Activated CD4-positive, alpha-beta T cell treated with anti-CD3 and anti-CD28 coated beads, Interleukin-2, Interleukin-4, amounts not matched to agents 100 ng/mL and 50 ng/mL, durations not matched to agents 16 hours and 8 hours (primary cell): ENCODE data around the gene DLG3.

ENCODE experiments used
- DNase-seq: peaks from one replicate; pipeline ENCODE4 v3.0.0-alpha.2; 2020; ENCODE audit warnings: low spot score

DLG3 gene

DNA sequence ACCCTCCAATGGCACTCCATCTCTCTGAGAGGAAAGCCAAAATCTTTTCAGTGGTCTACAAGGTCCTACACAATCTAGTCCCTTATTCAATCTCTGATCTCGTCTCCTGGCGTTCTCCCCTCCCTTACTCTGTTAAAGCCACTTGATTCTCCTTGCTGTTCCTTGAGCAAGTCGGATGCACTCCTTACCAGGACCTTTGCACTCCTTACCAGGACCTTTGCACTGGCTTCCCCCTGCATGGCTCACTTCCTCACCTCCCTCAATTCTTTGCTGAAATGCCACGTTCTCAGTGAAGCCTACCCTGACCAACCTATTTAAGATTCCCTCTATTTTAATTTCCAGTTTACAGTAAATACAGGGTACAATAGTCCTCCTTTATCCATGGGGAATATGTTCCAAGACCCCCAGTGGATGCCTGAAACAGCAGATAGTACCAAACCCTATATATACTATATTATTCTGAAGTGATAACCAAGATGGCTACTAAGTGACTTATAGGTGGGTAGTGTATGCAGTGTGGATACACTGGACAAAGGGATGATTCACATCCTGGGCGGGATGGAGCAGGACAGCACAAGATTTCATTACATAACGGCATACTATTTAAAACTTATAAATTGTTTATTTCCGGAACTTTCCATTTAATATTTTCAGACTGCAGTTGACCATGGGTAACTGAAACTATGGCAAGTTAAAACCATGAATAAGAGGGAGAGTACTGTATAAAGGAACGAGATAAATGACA, 6.5 kb upstream of the DLG3 start:
- no peak for DNase-seq

DNA sequence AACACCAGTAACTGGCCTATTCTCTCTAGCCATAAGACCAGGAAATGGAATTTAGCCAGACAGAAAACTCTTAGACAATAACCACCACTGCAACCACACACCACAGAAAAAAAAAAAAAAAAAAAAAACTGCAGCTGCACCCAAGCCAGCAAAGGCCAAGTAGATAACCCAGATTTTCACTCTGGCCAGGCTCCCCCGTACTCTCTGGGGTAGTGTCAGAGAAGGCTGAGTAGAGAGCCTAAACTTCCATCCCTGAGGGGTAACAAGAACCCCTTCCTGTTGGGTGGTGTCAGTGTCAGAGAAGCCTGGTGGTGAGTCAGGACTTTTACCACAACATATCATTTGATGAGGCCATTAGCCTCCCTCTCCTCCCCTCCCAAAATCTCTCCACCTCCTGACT, 5.6 kb upstream of the DLG3 start:
- no peak for DNase-seq

- DNase-seq = no peak
Measured at GRCh38 chrX:70442224-70442623, 2.4 kb upstream of the DLG3 start.

DNA sequence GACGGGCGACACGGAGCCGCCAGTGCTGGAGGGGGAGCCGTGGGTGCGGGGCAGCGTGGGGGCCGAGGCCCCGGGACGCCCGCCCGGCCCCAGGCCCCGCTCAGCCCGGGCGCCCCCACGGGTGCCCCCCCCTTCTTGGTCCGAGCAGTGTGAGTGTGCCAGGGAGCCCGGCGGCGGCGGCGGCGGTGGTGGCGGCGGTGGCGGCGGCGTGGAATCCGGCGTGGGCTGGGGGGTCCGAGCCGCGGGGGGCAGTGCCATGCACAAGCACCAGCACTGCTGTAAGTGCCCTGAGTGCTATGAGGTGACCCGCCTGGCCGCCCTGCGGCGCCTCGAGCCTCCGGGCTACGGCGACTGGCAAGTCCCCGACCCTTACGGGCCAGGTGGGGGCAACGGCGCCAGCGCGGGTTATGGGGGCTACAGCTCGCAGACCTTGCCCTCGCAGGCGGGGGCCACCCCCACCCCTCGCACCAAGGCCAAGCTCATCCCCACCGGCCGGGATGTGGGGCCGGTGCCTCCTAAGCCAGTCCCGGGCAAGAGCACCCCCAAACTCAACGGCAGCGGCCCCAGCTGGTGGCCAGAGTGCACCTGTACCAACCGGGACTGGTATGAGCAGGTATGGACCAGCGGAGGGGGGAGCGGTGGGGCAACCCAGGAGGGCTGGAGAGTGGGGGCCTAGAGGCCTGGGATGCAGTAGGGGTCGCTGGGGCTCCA, 466 bp downstream of the DLG3 start:
- no peak for DNase-seq

DNA sequence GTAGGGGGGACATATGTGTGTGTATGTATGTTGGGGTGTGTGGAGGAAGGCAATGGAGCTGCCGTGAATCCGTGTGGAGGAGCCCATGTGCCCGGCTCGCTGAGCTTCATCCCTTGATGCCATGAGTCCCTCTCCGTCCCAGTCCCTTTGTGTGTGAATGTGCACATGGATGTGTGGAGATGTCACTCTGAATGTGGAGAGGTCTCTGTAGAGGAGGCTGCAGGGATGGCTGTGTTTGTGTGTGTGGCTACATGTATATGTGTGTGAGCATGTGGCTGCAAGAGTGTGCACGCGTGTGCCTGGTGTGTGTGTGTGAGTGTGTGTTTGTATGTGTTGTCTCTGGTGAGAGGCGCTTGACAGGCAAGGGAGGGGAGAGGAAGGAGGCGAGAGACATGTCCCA, 1.3 kb downstream of the DLG3 start:
- DNase-seq = no peak

DNA sequence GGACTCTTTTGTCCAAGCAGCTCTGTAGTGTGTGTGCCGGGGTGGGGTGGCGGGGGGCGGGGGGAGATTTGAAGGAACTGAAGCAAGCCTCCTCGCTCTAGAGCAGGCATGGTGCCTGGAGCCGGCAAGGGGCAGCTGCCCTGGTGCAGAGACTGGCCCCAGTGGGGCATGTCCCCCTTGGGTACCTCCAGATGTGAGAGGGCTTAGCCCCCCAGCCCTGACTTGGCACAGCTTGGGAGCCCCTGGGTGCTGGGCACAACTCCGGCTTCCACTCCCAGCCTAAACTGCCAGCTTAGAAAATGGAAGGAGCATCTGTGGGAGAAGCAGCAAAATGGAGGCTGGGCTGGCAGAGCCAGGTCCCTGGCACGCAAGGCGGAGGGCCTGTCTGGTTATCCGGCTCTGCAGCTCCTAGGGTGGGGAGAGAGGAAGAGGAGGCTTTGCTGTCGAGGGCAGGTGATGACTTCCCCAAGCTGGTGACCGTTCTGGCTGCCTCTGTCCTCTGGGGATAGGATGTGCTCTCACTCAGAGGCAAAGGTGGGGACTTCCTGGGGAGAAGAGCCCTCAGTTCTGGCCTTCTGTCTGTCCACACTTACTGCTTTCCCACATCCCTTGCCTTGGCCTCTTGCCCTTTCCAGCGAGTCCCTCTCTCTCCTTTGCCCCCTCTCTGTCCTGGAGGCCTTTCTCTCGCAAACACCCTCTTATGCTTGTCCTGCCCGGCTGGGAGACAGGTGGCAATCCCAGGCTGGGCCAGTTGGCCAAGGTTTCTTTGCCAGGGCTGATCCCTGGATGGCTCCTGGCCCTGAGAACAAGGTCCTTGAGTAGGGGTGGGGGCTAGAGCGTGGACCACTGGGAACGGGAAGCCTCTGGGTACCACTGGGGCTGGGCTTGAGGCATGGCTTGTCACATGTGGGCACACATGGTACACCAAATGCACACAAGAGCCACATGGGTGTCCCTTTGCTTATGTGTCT, 2.0 kb downstream of the DLG3 start:
- DNase-seq = no peak

- no peak for DNase-seq
Measured at GRCh38 chrX:70449457-70449966, 4.9 kb downstream of the DLG3 start.

DNA sequence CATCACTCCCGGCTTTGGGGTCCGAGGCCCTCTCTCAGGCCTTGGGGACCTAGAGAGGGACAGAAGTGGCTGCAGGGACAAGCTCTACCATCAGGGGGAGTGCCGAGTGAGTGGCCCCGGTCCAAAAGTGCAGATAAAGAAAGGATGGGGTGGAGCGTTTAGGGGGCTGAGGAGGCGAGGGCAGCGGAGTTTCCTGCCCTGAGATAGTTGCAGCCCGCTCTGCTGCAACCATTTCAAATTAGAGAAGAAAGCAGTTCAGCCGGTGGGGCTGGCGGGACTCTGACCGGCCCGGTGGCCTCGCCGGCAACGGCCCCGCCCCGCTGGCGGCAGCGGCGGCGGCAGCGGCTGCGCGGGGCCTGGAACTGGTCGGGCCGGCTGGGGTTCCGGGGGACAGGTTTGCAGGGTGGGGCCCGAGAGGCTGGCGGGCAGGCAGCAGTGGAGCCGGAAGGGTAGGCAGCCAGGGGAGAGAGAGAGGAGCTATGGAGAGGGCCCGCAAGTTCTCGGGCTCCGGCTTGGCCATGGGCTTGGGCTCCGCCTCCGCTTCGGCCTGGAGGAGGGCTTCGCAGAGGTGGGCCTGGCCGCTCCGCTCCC, 7.6 kb downstream of the DLG3 start:
- DNase-seq = peak; percentile 50

GRCh38 chrX:70453024-70453618, 8.5 kb downstream of the DLG3 start:
- no peak for DNase-seq

DNA sequence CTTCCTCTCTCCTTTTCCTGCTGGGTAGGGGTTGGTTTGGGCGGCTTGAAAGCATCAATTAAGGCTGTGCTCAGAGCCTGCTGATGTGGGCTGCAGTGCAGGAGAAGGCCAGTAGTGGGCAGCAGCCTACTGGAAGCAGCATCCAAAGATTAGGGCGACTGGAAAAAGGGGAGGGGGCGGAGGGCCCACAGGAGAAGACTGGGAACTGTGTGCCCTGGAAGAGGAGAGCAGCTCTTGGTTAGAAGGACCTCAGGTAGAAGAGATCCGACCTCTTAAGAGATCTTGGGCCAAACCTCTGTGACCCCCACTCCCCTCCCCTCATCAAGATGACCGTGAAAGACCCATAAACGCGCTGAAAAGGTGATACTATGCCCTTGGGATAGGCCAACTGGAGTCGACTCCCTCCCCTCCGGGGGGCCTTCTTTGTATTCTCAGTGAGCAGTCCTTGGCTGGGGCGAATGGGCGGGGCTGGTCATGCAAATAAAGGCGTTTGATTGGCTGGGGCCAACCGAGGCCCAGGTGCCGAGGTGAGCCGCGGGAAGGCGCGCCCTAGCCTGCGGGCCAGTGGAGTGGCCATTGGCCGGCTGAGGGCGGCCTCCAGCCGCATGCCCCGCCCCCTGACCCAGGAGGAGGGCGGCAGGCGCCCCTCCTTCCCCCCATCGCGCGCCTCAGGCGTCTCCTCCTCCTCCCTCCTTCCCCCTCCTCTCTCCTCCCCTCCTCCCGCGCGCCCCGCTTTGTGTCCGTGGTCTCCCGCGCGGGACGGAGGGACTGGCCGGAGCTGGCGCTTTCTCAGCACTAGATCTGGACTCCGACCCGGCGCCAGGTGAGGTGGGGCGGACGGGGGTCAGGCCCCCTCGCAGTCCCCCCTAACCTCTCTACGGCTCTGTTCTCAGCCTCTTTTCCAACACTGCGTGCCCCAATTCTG, 10.1 kb downstream of the DLG3 start:
- DNase-seq = peak; percentile 59

DNA sequence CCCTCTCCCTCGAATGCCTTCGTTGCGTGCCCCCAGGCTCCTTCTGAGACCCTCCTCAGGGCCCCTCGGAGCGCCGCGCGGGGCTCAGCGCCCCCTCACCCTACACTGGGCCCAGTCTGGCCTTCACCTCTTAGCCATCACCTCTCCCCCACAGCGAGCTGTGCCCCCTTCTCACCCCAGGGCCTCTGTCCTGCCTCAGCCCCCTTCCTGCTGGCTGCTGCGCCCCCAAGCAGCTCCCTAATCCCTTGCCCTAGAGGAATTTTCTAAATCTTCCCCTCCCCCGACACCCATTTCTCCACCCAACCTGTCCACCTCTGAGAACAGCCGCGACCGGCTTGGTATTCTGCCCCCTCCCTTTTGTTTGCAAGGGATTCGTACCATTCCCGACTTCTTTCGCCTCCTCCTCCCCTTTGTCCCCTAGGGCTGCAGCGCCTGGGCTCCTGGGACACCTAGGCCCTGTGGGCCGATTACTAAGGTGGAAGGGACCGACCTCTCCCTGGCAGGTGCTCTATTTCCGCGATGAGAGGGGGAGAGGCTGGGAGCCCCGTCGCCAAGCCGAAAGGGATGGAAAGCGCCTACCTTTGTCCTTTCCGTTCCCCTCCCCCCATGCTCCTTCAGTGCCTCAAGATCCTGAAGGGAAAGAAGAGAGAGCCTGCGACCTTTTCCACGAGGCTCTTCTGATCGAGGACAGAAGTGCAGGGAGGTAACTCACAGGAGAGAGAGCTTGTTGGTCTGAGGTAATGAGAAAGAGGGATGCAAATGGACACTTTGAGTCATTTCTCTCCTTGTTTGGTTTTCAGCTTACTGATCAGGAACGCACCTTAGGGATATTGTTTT, 10.9 kb downstream of the DLG3 start:
- DNase-seq = no peak

DNA sequence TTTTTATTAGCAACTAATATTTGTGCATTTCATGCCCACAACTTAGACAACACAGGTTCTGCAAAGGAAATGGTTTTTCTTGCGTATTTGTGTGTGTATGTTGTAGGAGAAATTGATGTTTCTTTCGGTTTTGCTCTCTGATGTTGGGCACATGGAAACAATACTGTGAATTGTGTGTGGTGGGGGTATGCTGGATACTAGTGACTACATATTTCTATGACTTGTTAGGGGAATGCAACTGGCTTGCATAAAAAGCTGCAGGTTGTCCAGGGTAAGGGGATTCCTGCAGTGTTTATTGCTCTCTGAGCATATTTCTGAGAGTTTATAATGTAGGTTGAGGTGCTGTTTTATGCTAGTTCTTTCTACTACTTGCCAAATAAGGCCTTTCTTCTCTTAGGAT, 11.6 kb downstream of the DLG3 start:
- no peak for DNase-seq

- DNase-seq = no peak
Measured at GRCh38 chrX:70461026-70461425, 16.4 kb downstream of the DLG3 start.

DNA sequence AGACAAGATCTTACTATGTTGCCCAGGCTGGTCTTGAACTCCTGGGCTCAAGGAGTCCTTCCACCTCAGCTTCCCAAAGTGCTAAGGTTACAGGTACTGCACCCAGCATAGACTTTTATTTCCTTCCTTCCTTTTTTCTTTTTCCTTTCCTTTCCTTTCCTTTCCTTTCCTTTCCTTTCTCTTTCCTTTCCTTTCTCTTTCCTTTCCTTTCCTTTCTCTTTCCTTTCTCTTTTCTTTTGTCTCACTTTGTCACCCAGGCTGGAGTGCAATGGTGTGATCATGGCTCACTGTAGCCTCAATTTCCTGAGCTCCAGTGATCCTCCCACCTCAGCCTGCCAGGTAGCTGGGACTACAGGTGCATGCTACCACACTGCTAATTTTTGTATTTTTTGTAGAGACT, 19.4 kb downstream of the DLG3 start:
- no peak for DNase-seq

DNA sequence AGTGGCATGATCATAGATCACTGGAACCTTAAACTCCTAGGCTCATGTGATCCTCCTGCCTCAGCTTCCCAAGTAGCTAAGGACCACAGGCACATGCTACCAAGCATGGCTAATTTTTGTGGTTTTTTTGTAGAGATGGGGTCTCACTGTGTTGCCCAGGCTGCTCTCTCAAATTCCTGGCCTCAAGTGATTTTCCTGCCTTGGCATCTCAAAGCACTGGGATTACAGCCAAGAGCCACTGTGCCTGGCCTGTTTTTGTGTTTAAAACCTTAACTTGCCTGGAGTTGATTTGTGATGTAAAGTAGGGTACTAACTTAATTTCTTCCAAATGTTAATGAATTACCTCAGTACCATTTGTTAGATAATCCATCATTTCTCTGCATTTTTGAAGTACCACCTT, 22.3 kb downstream of the DLG3 start:
- DNase-seq = no peak

GRCh38 chrX:70468709-70469108, 24.1 kb downstream of the DLG3 start:
- no peak for DNase-seq

GRCh38 chrX:70470850-70471289, 26.2 kb downstream of the DLG3 start:
- no peak for DNase-seq

- no peak for DNase-seq
Measured at GRCh38 chrX:70476166-70476933, 31.7 kb downstream of the DLG3 start.
